ENCODE data around the gene SIGLEC9.
A peak's percentile ranks its signal among the peaks of the same experiment; 100 is the strongest.

The SIGLEC9 gene

GRCh38 chr19:51158474-51159129, 33.9 kb downstream of the SIGLEC9 start:
- Histone ChIP-seq H3K9me2 (replicated peaks; ENCODE audit: low read depth, low read length) (no peaks in the 10 kb centered on the region), H3F3A (ENCODE audit: low read depth) (no peaks in the 10 kb centered on the region), H3K4me3 (ENCODE audit: low read length, poor library complexity, severe bottlenecking) (no peak overlapping the region), H3K9ac (ENCODE audit: low read depth, low read length, poor library complexity, severe bottlenecking) (no peak overlapping the region), H4K20me1 (ENCODE audit: insufficient read depth, low read length, poor library complexity, severe bottlenecking) (no peaks in the 10 kb centered on the region), H3K9me3 (ENCODE audit: insufficient read depth, low read depth, low read length) (no peaks in the 10 kb centered on the region), H2AFZ (ENCODE audit: low read length) (peak overlapping the region; percentile 70), H3K27me3 (ENCODE audit: insufficient read depth, low read length, poor library complexity, severe bottlenecking) (no peaks in the 10 kb centered on the region), H3K36me3 (ENCODE audit: insufficient read depth, low read length) (no peaks in the 10 kb centered on the region), H3K79me2 (ENCODE audit: insufficient read depth, low read length) (no peaks in the 10 kb centered on the region), H3K4me1 (ENCODE audit: insufficient read depth, low read length, poor library complexity, severe bottlenecking) (peaks cover 5% of the 10 kb centered on the region), H3K4me2 (ENCODE audit: low read depth, low read length, poor library complexity, severe bottlenecking) (no peak overlapping the region)
- TF ChIP-seq, protein P1, sequence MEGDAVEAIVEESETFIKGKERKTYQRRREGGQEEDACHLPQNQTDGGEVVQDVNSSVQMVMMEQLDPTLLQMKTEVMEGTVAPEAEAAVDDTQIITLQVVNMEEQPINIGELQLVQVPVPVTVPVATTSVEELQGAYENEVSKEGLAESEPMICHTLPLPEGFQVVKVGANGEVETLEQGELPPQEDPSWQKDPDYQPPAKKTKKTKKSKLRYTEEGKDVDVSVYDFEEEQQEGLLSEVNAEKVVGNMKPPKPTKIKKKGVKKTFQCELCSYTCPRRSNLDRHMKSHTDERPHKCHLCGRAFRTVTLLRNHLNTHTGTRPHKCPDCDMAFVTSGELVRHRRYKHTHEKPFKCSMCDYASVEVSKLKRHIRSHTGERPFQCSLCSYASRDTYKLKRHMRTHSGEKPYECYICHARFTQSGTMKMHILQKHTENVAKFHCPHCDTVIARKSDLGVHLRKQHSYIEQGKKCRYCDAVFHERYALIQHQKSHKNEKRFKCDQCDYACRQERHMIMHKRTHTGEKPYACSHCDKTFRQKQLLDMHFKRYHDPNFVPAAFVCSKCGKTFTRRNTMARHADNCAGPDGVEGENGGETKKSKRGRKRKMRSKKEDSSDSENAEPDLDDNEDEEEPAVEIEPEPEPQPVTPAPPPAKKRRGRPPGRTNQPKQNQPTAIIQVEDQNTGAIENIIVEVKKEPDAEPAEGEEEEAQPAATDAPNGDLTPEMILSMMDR (conservative IDR thresholded peaks at IDR 0.05; ENCODE audit: low read length) = peak; percentile 90
- no peak for TF ChIP-seq EZH2phosphoT487 (IDR thresholded peaks at IDR 0.05; ENCODE audit: borderline replicate concordance)

- Histone ChIP-seq H3K27me3 (ENCODE audit: insufficient read depth, low read length, poor library complexity, severe bottlenecking) (no peaks in the 10 kb centered on the region), H3K36me3 (ENCODE audit: insufficient read depth, low read length) (no peaks in the 10 kb centered on the region), H3F3A (ENCODE audit: low read depth) (no peaks in the 10 kb centered on the region), H3K79me2 (ENCODE audit: insufficient read depth, low read length) (no peaks in the 10 kb centered on the region), H2AFZ (ENCODE audit: low read length) (no peak overlapping the region), H3K9me2 (replicated peaks; ENCODE audit: low read depth, low read length) (no peaks in the 10 kb centered on the region), H3K4me2 (ENCODE audit: low read depth, low read length, poor library complexity, severe bottlenecking) (no peak overlapping the region), H3K4me3 (ENCODE audit: low read length, poor library complexity, severe bottlenecking) (no peak overlapping the region), H4K20me1 (ENCODE audit: insufficient read depth, low read length, poor library complexity, severe bottlenecking) (no peaks in the 10 kb centered on the region), H3K9me3 (ENCODE audit: insufficient read depth, low read depth, low read length) (no peaks in the 10 kb centered on the region), H3K4me1 (ENCODE audit: insufficient read depth, low read length, poor library complexity, severe bottlenecking) (peaks cover 5% of the 10 kb centered on the region), H3K9ac (ENCODE audit: low read depth, low read length, poor library complexity, severe bottlenecking) (no peak overlapping the region)
- TF ChIP-seq, protein P1 (conservative IDR thresholded peaks at IDR 0.05; ENCODE audit: low read length) = no peak
Observed at GRCh38 chr19:51159656-51160055, 35.0 kb downstream of the SIGLEC9 start.

- peaks cover 5% of the 10 kb centered on the region for H3K4me1 ChIP-seq (ENCODE audit: insufficient read depth, low read length, poor library complexity, severe bottlenecking)
- no peak overlapping the region for H3K9ac ChIP-seq (ENCODE audit: low read depth, low read length, poor library complexity, severe bottlenecking)
- TF ChIP-seq, protein P1 (conservative IDR thresholded peaks at IDR 0.05; ENCODE audit: low read length) = no peak
- TF ChIP-seq EZH2phosphoT487 (IDR thresholded peaks at IDR 0.05; ENCODE audit: borderline replicate concordance) = no peak
- H3F3A ChIP-seq (ENCODE audit: low read depth) = 0 out of 2 replicates have a peak, but pooled peaks cover 3% of the 10 kb centered on the region
- H3K4me3 ChIP-seq (ENCODE audit: low read length, poor library complexity, severe bottlenecking) = no peak overlapping the region
- H3K36me3 ChIP-seq (ENCODE audit: insufficient read depth, low read length) = no peaks in the 10 kb centered on the region
- no peaks in the 10 kb centered on the region for H3K9me3 ChIP-seq (ENCODE audit: insufficient read depth, low read depth, low read length)
- H3K27me3 ChIP-seq (ENCODE audit: insufficient read depth, low read length, poor library complexity, severe bottlenecking) = no peaks in the 10 kb centered on the region
- H3K79me2 ChIP-seq (ENCODE audit: insufficient read depth, low read length) = no peaks in the 10 kb centered on the region
- H3K9me2 ChIP-seq (replicated peaks; ENCODE audit: low read depth, low read length) = no peaks in the 10 kb centered on the region
- H2AFZ ChIP-seq (ENCODE audit: low read length) = no peak overlapping the region
- H4K20me1 ChIP-seq (ENCODE audit: insufficient read depth, low read length, poor library complexity, severe bottlenecking) = no peaks in the 10 kb centered on the region
- H3K4me2 ChIP-seq (ENCODE audit: low read depth, low read length, poor library complexity, severe bottlenecking) = no peak overlapping the region
Observed at GRCh38 chr19:51161266-51161665, 36.6 kb downstream of the SIGLEC9 start.
